Measurements from ENCODE around the gene CNIH3. TPM values are rescaled to one million over a fixed set of nuclear protein-coding genes. Genes with fewer than 3 reads are reported as not detected.

The CNIH3 gene
- polyA plus RNA-seq, 1 donor (not counting 4 experiments of a cell fraction or from before 2014, with no cell fraction given): 0.81 TPM

GRCh38 chr1:224766266-224766665, 150.1 kb downstream of the CNIH3 start:
- H3K9me3 ChIP-seq (ENCODE audit: control insufficient read depth, low read depth, low read length): no peaks in the 10 kb centered on the region
- no peaks in the 10 kb centered on the region for H3K9me1 ChIP-seq (ENCODE audit: control insufficient read depth, extremely low read depth, insufficient read depth, low read length)
- H4K20me1 ChIP-seq (ENCODE audit: control insufficient read depth, extremely low read depth, insufficient read depth, low read length): no peaks in the 10 kb centered on the region
- DNase-seq (ENCODE audit: low read depth, low spot score) (no peak), FAIRE-seq (no peak)
- H3K4me1 ChIP-seq (ENCODE audit: control insufficient read depth, extremely low read depth, insufficient read depth, low read length): no peaks in the 10 kb centered on the region
- dilution Hi-C loops (cut with MboI; ENCODE audit: extremely low pct_ligation_motif_present, low sequenced_read_pairs): no loop called here
- no peaks in the 10 kb centered on the region for H3K79me2 ChIP-seq (ENCODE audit: control insufficient read depth, insufficient read depth, low read length)
- H3K9ac ChIP-seq (ENCODE audit: control insufficient read depth, extremely low read depth, insufficient read depth, low read length): no peak overlapping the region
- H3K36me3 ChIP-seq (ENCODE audit: control insufficient read depth in 2 of 2, extremely low read depth in 1 of 2, insufficient read depth in 2 of 2, low read length in 2 of 2): no peaks in the 10 kb centered on the region
- H3K4me2 ChIP-seq (ENCODE audit: control insufficient read depth, extremely low read depth, insufficient read depth, low read depth, low read length): no peak overlapping the region
- H3K27ac ChIP-seq (ENCODE audit: control insufficient read depth, insufficient read depth, low read length): no peak overlapping the region
- H3K27me3 ChIP-seq (ENCODE audit: control insufficient read depth, extremely low read depth, insufficient read depth, low read length): peaks cover 5% of the 10 kb centered on the region
- no peak overlapping the region for H2AFZ ChIP-seq (ENCODE audit: control insufficient read depth, low read length)
- H3K4me3 ChIP-seq (ENCODE audit: control insufficient read depth in 2 of 3, extremely low read depth in 1 of 3, insufficient read depth in 2 of 3, low read depth in 1 of 3, low read length in 3 of 3): no peak overlapping the region
- TF ChIP-seq EZH2 (IDR thresholded peaks at IDR 0.05; ENCODE audit: low read length) (no peak), CTCF (optimal IDR thresholded peaks at IDR 0.05 in 1 of 3, IDR thresholded peaks at IDR 0.05 in 1 of 3, conservative IDR thresholded peaks at IDR 0.05 in 1 of 3; ENCODE audit: extremely low read depth in 1 of 3, insufficient read depth in 2 of 3, low read length in 3 of 3) (no peak)

DNA sequence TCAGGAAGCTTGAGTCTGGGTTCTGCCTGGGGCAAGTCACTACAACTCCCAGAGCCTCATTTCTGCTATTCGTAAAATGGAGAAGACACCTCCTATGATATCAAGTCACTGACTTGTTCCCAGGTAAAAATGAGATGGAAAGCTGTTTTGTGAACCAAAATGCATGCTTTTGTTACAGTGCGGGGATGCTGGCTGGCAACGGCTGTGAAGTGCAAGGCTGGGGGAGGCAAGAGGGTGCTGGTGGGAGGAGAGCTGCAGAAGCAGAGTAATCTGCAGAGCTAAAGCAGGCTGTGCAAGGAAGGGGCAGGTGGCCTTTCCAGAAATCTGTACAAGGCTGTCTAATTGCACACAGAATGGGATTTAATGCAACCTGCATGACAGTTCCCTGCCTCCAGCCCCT, 150.9 kb downstream of the CNIH3 start:
- Histone ChIP-seq H3K9me1 (ENCODE audit: control insufficient read depth, extremely low read depth, insufficient read depth, low read length) (no peaks in the 10 kb centered on the region), H3K79me2 (ENCODE audit: control insufficient read depth, insufficient read depth, low read length) (no peaks in the 10 kb centered on the region), H3K27me3 (ENCODE audit: control insufficient read depth, extremely low read depth, insufficient read depth, low read length) (peaks cover 5% of the 10 kb centered on the region), H3K9me3 (ENCODE audit: control insufficient read depth, low read depth, low read length) (no peaks in the 10 kb centered on the region), H3K36me3 (ENCODE audit: control insufficient read depth in 2 of 2, extremely low read depth in 1 of 2, insufficient read depth in 2 of 2, low read length in 2 of 2) (no peaks in the 10 kb centered on the region), H3K4me3 (ENCODE audit: control insufficient read depth in 2 of 3, extremely low read depth in 1 of 3, insufficient read depth in 2 of 3, low read depth in 1 of 3, low read length in 3 of 3) (no peak overlapping the region), H3K27ac (ENCODE audit: control insufficient read depth, insufficient read depth, low read length) (no peak overlapping the region), H4K20me1 (ENCODE audit: control insufficient read depth, extremely low read depth, insufficient read depth, low read length) (no peaks in the 10 kb centered on the region), H3K4me2 (ENCODE audit: control insufficient read depth, extremely low read depth, insufficient read depth, low read depth, low read length) (no peak overlapping the region), H3K4me1 (ENCODE audit: control insufficient read depth, extremely low read depth, insufficient read depth, low read length) (no peaks in the 10 kb centered on the region), H3K9ac (ENCODE audit: control insufficient read depth, extremely low read depth, insufficient read depth, low read length) (no peak overlapping the region), H2AFZ (ENCODE audit: control insufficient read depth, low read length) (no peak overlapping the region)
- DNase-seq (ENCODE audit: low read depth, low spot score) (no peak), FAIRE-seq (no peak)
- dilution Hi-C loops (cut with MboI; ENCODE audit: extremely low pct_ligation_motif_present, low sequenced_read_pairs): no loop called here
- TF ChIP-seq CTCF (optimal IDR thresholded peaks at IDR 0.05 in 1 of 3, IDR thresholded peaks at IDR 0.05 in 1 of 3, conservative IDR thresholded peaks at IDR 0.05 in 1 of 3; ENCODE audit: extremely low read depth in 1 of 3, insufficient read depth in 2 of 3, low read length in 3 of 3) (no peak), EZH2 (IDR thresholded peaks at IDR 0.05; ENCODE audit: low read length) (no peak)

Measured in keratinocyte (primary cell).